22Rv1 (cell line): ENCODE data around the gene RNF8.
"Not testable (repeated sequence)": the region's sequence is repeated elsewhere in the genome, so short reads cannot be mapped to it uniquely, and the experiment has no call there.

ENCODE experiments used
- H3K27ac ChIP-seq: fragments of 450-650 bp; 2 replicates; pipeline ENCODE4 v1.5.1; 2017
- CTCF ChIP-seq: fragments of 450-650 bp; IDR thresholded peaks from 2 replicates; pipeline ENCODE4 v1.5.1; 2017; ENCODE audit warnings: mild to moderate bottlenecking
- ZFX ChIP-seq: fragments of 450-650 bp; IDR thresholded peaks from 2 replicates; pipeline ENCODE4 v1.6.1; 2017; ENCODE audit warnings: antibody characterized with exemption, borderline replicate concordance

The RNF8 gene

DNA sequence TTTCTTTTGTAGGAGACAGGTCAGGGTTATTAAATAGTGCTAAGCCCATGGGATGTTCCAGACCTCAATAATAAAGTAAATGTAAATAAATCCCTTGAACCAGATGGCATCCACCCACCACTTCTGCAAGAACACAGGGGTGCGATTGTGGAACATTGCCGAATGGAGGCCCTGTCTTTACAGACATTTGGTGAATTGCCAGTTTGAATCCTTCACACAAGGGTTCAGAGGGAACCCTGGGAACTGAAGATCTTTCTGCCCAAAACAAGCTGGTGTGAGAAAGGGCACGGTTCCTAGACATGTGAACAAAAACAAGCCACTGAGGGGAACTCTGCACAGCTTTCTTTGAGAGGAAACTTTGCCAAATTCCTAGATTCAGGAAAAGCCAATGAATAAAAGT lies 30.2 kb upstream of the RNF8 start:
- H3K27ac ChIP-seq: no peak overlapping the region
- TF ChIP-seq CTCF (no peak), ZFX (no peak)

GRCh38 chr6:37324131-37325033 lies 29.4 kb upstream of the RNF8 start:
- TF ChIP-seq ZFX: no peak
- no peak overlapping the region for H3K27ac ChIP-seq

DNA sequence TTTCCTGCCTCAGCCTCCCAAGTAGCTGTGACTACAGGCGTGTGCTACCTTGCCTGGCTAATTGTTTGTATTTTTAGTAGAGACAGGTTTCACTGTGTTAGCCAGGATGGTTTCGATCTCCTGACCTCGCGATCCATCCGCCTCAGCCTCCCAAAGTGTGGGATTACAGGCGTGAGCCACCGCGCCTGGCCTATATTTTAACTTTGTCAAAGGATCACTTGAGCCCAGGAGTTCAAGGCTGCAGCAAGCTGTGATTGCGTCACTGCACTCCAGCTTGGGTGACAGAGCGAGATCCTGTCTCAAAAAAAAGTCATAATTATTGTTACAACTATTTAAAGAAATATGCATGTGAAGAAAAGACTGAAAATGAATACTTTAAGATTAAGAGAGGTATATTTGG lies 23.4 kb upstream of the RNF8 start:
- not testable (repeated sequence) for H3K27ac ChIP-seq

DNA sequence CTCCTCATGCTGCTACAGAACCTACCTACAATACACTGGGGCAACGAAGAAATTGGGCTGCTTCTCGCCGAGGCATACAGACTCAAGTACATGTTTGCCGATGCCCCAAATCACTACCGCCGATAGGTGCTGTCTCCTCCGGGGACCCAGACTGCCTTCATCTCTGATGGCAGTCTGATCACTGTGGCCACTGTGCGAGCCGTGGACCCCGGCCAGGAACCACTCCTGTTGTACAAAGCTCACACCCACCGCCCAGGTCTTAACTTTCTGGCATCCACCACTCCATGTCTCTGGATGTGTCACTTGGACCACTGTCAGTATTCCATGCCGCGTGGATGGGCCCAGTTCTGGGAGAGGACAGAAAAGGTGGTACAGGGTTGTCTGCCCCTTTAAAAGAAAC lies 22.7 kb upstream of the RNF8 start:
- TF ChIP-seq ZFX: no peak
- no peak for TF ChIP-seq CTCF

GRCh38 chr6:37332894-37333293 lies 20.9 kb upstream of the RNF8 start:
- TF ChIP-seq ZFX (no peak), CTCF (no peak)

More for the DNA sequence above, 22.7 kb upstream of the RNF8 start:
- no peak overlapping the region for H3K27ac ChIP-seq

GRCh38 chr6:37334047-37334446 lies 19.7 kb upstream of the RNF8 start:
- TF ChIP-seq CTCF: no peak
- TF ChIP-seq ZFX: no peak
- no peak overlapping the region for H3K27ac ChIP-seq

More at GRCh38 chr6:37332894-37333293, 20.9 kb upstream of the RNF8 start:
- H3K27ac ChIP-seq: no peak overlapping the region

GRCh38 chr6:37338317-37338716 lies 15.5 kb upstream of the RNF8 start:
- peak overlapping the region; percentile 66 for H3K27ac ChIP-seq

DNA sequence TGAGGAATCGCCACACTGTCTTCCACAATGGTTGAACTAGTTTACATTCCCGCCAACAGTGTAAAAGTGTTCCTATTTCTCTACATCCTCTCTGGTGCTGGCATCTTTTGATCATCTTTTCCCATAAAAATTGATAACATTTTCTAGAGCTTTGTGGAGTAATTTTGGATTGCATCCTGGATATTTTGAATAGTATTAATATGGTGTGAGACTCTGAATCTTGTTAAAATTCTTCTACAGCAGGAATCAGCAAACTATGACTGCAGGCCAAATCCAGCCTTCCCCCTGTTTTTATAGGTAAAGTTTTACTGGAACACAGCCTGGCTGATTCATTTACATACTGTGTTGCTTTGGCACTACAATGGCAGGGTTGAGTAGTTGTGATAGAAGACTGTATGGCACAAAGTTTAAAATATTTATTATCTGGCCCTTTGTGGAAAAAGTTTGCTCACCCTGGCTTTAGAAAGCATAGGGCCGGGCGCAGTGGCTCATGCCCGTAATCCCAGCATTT lies 15.0 kb upstream of the RNF8 start:
- no peak for TF ChIP-seq ZFX
- TF ChIP-seq CTCF: no peak
- H3K27ac ChIP-seq: peak overlapping the region; percentile 66
